Peyer's patch (tissue), 4 donors: ENCODE results near the gene PPP1R13B.

ENCODE experiments used
- POLR2A ChIP-seq, 2 donors: fragments of 450-650 bp; IDR thresholded peaks; one replicate each; pipeline ENCODE4 v1.5.1; 2017; ENCODE audit warnings: antibody characterized with exemption in 2 of 2, mild to moderate bottlenecking in 2 of 2, moderate library complexity in 2 of 2
- TF ChIP-seq, protein P1 (sequence below), 6 experiments: fragments of 450-650 bp in 4 of 6; fragments of 200-600 bp in 2 of 6; sonication (generic) in 1 of 6; IDR thresholded peaks; one replicate each; pipeline ENCODE4 v1.5.1; 2017 to 2019; ENCODE audit warnings: antibody characterized with exemption in 6 of 6, mild to moderate bottlenecking in 3 of 6, moderate library complexity in 1 of 6

DNA sequence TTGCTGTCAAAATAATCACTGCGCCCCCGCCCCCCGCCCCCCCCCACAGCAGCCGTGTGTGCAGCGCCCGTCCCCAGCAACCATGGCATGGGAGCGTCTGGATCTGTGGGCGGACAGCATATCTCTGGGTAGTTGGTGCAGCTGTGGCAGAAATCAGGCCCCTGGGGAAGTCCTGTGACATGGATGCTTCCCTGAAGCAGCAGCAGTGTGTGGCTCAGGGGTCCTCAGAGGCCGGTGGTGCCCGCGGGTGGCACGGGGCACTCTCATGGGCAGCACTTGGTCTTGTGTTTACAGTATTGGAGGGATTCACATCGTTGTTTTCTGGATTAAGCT is 151.3 kb downstream of the PPP1R13B start:
- TF ChIP-seq, protein P1, sequence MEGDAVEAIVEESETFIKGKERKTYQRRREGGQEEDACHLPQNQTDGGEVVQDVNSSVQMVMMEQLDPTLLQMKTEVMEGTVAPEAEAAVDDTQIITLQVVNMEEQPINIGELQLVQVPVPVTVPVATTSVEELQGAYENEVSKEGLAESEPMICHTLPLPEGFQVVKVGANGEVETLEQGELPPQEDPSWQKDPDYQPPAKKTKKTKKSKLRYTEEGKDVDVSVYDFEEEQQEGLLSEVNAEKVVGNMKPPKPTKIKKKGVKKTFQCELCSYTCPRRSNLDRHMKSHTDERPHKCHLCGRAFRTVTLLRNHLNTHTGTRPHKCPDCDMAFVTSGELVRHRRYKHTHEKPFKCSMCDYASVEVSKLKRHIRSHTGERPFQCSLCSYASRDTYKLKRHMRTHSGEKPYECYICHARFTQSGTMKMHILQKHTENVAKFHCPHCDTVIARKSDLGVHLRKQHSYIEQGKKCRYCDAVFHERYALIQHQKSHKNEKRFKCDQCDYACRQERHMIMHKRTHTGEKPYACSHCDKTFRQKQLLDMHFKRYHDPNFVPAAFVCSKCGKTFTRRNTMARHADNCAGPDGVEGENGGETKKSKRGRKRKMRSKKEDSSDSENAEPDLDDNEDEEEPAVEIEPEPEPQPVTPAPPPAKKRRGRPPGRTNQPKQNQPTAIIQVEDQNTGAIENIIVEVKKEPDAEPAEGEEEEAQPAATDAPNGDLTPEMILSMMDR (IDR thresholded peaks at IDR 0.05) = no peak
- no peak for TF ChIP-seq POLR2A (IDR thresholded peaks at IDR 0.05)
